Measurements from ENCODE around the gene EVC2.

Gene EVC2

DNA sequence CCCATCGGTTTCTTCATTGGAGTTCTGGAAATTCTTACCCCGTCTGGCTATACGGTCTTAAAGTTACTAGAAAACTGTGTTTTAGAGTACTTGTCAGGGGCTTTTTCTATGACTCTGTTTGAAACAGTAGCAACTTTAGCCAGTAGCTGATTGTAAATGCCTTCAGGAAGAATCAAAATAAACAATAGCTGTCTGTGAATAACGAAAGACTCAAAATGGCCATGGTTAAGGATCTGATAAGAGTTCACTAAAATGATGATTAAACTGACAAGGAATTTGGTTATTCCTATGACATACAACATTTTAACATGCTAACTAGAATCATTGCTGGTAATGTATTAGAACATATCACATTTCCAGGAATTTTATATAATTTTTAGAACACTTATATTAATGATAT lies 191.0 kb downstream of the EVC2 start:
- Histone ChIP-seq H3K9me3 (ENCODE audit: control insufficient read depth, low read depth, low read length) (no peaks in the 10 kb centered on the region), H3K9ac (ENCODE audit: low read length) (no peak overlapping the region), H3K27ac (ENCODE audit: low read length) (no peak overlapping the region), H3K36me3 (ENCODE audit: control insufficient read depth, low read depth, low read length) (no peaks in the 10 kb centered on the region), H3K4me1 (ENCODE audit: control insufficient read depth, low read depth, low read length) (no peaks in the 10 kb centered on the region), H3K27me3 (ENCODE audit: control insufficient read depth, insufficient read depth, low read length) (no peaks in the 10 kb centered on the region), H3K4me3 (ENCODE audit: low read length) (no peak overlapping the region)

DNA sequence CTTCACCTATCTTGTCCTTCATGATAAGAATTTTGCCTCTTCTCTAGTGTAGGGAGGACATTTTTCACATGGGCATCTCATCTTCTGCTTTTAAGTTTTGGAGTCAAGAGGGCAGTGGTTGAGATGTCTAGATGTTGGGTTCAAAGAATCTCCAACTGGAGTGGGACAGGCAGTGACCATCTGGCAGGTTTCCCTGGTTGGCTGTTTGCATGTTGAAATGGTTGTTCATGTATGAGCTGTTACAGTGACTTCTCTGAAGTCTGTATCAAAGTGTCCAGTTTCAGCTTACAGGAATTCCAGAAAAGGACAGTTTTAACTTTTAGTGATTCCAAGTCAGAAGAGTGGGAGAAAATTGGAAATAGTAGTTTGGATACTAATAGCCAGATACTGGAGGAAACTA lies 192.7 kb downstream of the EVC2 start:
- no peaks in the 10 kb centered on the region for H3K27me3 ChIP-seq (ENCODE audit: control insufficient read depth, insufficient read depth, low read length)
- no peak overlapping the region for H3K27ac ChIP-seq (ENCODE audit: low read length)
- no peak overlapping the region for H3K9ac ChIP-seq (ENCODE audit: low read length)
- no peak overlapping the region for H3K4me3 ChIP-seq (ENCODE audit: low read length)
- no peaks in the 10 kb centered on the region for H3K36me3 ChIP-seq (ENCODE audit: control insufficient read depth, low read depth, low read length)
- no peaks in the 10 kb centered on the region for H3K9me3 ChIP-seq (ENCODE audit: control insufficient read depth, low read depth, low read length)
- H3K4me1 ChIP-seq (ENCODE audit: control insufficient read depth, low read depth, low read length), result no peaks in the 10 kb centered on the region

Measured in iPS-18a (cell line).